Esophagus muscularis mucosa (tissue), 3 donors: ENCODE results near the gene CCM2.

Experiments
- CTCF ChIP-seq, 3 experiments: fragments of 200-600 bp in 2 of 3; fragments of 450-650 bp in 1 of 3; sonication (generic) in 2 of 3; IDR thresholded peaks; one replicate each; pipeline ENCODE4 v1.5.1; 2017 to 2019; ENCODE audit warnings: antibody characterized with exemption in 3 of 3, mild to moderate bottlenecking in 2 of 3, moderate library complexity in 1 of 3
- POLR2A ChIP-seq: fragments of 450-650 bp; IDR thresholded peaks from one replicate; pipeline ENCODE4 v1.6.1; 2017; ENCODE audit warnings: antibody characterized with exemption, moderate library complexity, mild to moderate bottlenecking, low read depth
- POLR2AphosphoS5 ChIP-seq, 2 donors: sonication (generic); formaldehyde crosslinking; IDR thresholded peaks; one replicate each; pipeline ENCODE4 v1.6.1; 2017; ENCODE audit warnings: antibody characterized with exemption in 2 of 2

GRCh38 chr7:45032421-45032820 is 32.4 kb downstream of the CCM2 start:
- TF ChIP-seq CTCF (IDR thresholded peaks at IDR 0.05) = no peak
- TF ChIP-seq POLR2AphosphoS5 (IDR thresholded peaks at IDR 0.05) = no peak
- no peak for TF ChIP-seq POLR2A
